Measurements from ENCODE around the gene ATP6V0E2.

- no peak for TF ChIP-seq CTCF (IDR thresholded peaks at IDR 0.05)
- TF ChIP-seq POLR2A (IDR thresholded peaks at IDR 0.05), result no peak
Measured at GRCh38 chr7:149883452-149883861, 9.7 kb downstream of the ATP6V0E2 start.

Measured in lower leg skin (tissue), 3 donors.